HG02870 (cell line): Measurements from ENCODE around the gene KCNA3.
"Not testable (repeated sequence)": the region's sequence is repeated elsewhere in the genome, so short reads cannot be mapped to it uniquely, and the experiment has no call there.

Experiments used
- ATAC-seq: cut with Tn5 transposase; IDR thresholded peaks from one replicate; pipeline ENCODE4 v1.9.1; 2021; ENCODE audit warnings: mild to moderate bottlenecking, moderate library complexity; ENCODE audit not compliant: unreplicated experiment

The KCNA3 gene

GRCh38 chr1:110680036-110680735 lies 5.4 kb upstream of the KCNA3 start:
- no peak for ATAC-seq

DNA sequence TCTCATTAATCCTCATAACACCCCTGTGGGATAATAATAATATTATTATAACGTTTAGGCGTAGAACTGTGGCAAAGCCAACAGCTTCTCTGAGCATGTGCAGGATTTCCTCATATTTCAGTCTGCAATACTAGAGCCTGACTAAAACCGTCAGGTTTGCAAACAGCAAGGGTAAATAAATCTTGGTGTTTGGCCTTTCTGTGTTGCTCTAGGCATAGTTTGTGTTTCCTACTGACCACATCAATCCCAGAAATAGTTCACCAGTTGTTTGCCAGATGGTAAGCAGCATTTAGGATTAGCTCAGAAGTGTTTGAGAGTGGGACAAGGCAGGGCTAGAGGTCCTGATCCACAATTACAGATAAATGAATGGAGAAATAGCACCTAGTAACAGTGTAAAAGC lies 2.8 kb upstream of the KCNA3 start:
- no peak for ATAC-seq

GRCh38 chr1:110676970-110677369 lies 2.2 kb upstream of the KCNA3 start:
- ATAC-seq = no peak

GRCh38 chr1:110675060-110675791 lies 486 bp upstream of the KCNA3 start:
- ATAC-seq = no peak

DNA sequence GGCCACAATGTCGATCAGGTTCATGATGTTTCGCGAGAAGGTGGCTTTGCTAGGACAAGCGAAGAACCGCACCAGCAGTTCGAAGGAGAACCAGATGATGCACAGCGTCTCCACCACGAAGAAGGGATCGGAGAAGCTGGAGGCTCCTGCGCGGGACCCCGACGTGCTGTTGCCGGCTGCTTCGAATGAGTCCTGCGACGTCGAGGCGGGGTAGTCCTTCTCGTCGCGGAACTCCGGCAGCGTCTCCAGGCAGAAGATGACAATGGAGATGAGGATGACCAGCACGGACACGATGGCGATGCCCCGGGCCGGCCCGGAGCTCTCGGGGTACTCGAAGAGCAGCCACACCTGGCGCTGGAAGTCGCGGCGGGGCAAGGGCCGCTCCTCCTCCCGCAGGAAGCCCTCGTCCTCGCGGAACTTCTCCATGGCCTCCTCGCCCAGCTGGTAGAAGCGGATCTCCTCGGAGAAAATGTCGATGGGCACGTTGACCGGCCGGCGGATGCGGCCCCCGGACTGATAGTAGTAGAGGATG lies 869 bp downstream of the KCNA3 start:
- no peak for ATAC-seq

DNA sequence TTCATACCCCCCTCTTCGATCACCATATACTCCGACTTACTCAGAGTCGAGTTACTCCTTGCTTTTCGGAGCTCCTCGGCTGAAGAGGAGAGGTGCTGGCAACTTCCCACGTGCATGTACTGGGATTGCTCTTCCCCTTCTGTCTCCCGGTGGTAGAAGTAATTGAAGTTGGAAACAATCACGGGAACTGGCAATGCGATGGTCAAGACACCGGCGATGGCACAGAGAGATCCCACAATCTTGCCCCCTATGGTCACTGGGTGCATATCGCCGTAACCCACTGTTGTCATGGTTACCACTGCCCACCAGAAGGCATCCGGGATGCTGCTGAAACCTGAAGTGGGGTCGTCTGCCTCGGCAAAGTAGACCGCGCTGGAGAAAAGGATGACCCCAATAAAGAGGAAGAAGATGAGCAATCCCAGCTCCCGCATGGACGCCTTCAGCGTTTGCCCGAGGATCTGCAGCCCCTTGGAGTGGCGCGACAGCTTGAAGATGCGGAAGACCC lies 1.5 kb downstream of the KCNA3 start:
- ATAC-seq = no peak

GRCh38 chr1:110672753-110673108 lies 2.0 kb downstream of the KCNA3 start:
- peak; percentile 67 for ATAC-seq

GRCh38 chr1:110672001-110672752 lies 2.6 kb downstream of the KCNA3 start:
- no peak for ATAC-seq

- no peak for ATAC-seq
Measured at GRCh38 chr1:110671361-110671760, 3.4 kb downstream of the KCNA3 start.

DNA sequence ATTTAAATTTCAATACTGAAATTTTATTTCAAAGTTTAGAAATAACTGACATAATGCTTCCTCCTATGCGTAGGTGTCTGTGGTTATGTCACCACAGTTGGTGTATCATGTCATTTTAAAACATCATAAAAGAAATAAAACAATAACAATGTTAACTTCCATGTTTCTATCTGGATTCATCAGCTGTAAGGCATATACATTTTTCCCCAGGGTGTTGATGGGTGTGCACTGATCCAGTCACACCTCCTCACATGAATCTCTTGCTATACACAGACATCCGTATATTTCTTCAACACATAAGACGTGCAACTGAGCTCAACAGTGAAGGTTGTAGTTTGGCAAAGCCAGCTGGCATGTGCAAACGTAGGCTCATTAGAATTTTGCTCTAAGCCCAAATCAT lies 6.2 kb downstream of the KCNA3 start:
- ATAC-seq = no peak

GRCh38 chr1:110667776-110668175 lies 7.0 kb downstream of the KCNA3 start:
- no peak for ATAC-seq

DNA sequence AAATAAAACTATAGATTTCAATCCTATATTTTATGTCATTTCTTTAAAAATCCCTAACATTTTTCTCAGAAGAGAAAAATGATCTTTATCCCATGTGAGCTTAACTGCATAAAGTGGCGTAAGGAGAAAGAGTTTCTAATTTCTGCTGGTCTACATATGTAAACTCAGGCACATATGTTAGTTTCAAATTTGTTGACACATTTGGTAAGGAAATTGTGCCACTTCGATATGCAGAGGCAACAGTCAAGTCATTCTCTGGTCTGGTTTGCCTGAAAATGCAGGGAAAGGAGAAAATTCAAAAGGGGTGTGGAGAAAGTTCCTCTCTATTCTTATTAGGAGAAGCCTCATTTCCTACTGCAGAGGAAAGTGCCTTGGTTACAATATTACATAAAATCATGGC lies 11.5 kb downstream of the KCNA3 start:
- ATAC-seq = no peak

DNA sequence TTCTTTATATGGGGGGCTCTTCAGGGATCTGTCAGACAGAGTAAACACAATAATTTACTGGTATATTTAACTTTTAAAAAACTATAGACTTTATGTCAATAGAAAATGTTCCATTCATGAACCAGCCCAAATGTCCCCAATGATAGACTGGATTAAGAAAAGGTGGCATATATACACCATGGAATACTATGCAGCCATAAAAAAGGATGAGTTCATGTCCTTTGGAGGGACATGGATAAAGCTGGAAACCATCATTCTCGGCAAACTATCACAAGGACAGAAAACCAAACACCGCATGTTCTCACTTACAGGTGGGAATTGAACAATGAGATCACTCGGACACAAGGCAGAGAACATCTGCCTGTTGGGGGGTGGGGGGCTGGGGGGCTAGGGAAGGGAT lies 15.2 kb downstream of the KCNA3 start:
- not testable (repeated sequence) for ATAC-seq

- no peak for ATAC-seq
Measured at GRCh38 chr1:110657351-110657750, 17.4 kb downstream of the KCNA3 start.

DNA sequence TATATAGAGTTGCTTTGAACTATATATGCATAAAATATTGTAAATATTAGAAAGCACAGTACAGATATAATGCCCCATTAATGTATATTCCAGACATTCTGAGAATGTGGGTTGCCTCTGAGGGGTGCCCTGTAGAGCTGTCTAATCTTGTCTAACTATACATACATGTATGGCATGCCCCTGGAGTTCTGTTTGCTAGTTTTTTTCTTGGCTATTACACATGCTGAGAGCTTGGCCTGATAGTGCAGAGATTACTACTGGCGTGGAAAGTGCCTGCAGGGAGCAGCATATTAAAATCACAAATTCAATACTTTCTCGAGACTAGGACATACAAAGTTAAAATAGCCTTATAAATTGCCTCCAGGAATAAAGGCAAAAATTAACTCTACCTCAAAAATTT lies 24.1 kb downstream of the KCNA3 start:
- no peak for ATAC-seq

DNA sequence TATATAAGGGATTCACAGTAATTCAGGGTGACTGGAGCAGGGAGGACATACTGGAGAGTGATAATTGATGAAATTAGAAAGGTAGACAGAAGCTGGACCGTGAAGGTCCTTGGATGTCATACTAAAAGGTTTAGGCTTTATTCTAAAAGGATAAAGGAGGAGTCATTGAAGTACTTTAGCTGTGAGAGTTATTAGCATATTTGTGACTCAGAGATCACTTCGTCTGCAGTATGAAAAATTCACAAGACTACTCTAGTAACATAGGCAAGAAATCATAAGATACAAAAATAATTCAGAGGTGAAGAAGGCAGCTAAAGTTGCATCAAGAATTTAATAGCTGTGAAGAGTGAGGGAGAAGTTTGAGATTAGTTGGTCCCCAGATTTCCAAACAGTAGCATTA lies 26.3 kb downstream of the KCNA3 start:
- ATAC-seq = no peak

GRCh38 chr1:110647254-110647891 lies 27.4 kb downstream of the KCNA3 start:
- ATAC-seq = no peak

GRCh38 chr1:110645821-110646735 lies 28.7 kb downstream of the KCNA3 start:
- ATAC-seq = no peak

GRCh38 chr1:110645211-110645610 lies 29.5 kb downstream of the KCNA3 start:
- ATAC-seq = no peak

DNA sequence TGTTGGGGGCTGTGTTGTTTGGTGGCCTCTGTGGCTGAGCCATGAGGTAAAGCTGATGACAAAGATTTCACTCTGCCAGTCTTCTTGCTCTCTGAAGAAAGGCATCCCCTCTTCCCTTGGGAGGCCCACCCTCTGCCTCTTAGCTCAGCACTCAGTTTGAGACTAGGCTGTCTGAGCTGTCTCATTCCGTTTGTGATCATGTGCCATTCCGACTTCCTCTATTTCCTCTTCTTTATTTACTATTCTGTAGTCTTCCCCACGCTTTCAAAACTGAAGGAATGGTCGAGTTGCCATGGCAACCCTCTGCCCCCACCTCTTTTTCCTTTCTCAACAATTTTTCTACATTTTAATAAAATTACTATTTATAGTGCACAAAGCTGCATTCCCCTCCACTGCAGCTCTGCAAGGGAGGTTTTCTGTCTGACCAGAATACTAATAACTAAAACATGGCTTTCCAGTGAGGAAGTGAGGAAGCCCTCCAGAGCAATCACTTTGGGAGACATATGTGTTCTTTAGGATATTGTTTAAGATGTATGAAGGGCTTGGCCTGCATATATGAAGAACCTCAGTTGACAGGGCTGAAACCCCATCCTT lies 30.8 kb downstream of the KCNA3 start:
- no peak for ATAC-seq
